Activated T-helper 1 cell treated with anti-CD3 and anti-CD28 coated beads, Interleukin-12 subunit alpha, Interleukin-12 subunit beta, Interleukin-2, Interleukin-4 antibody, amounts not matched to agents 30 ng/mL and 10 ng/mL and 1 ng/mL, durations not matched to agents 14 hours and 24 hours and 36 hours (primary cell): ENCODE measurements around the gene ZNF654. TPM values are rescaled to one million over a fixed set of nuclear protein-coding genes. Genes with fewer than 3 reads are reported as not detected.

ENCODE experiments used
- DNase-seq: peaks from one replicate; pipeline ENCODE4 v3.0.0; 2021; ENCODE audit warnings: low spot score
- H3K27ac Mint-ChIP-seq: one replicate; pipeline ENCODE4 v1.8.0; 2021; ENCODE audit warnings: mild to moderate bottlenecking, mixed read lengths
- H3K27me3 Mint-ChIP-seq: one replicate; pipeline ENCODE4 v1.8.0; 2022; ENCODE audit warnings: mild to moderate bottlenecking, moderate library complexity, mixed read lengths; ENCODE audit not compliant: insufficient read depth
- H3K36me3 Mint-ChIP-seq: one replicate; pipeline ENCODE4 v1.8.0; 2021; ENCODE audit warnings: low read depth, mixed read lengths
- H3K4me1 Mint-ChIP-seq: one replicate; pipeline ENCODE4 v1.8.0; 2021; ENCODE audit warnings: low read depth, mixed read lengths
- H3K4me3 Mint-ChIP-seq: one replicate; pipeline ENCODE4 v1.8.0; 2021; ENCODE audit warnings: mild to moderate bottlenecking, moderate library complexity, mixed read lengths
- H3K9me3 Mint-ChIP-seq: one replicate; pipeline ENCODE4 v1.8.0; 2021; ENCODE audit warnings: mixed read lengths
- intact Hi-C: fragments of 100-400 bp; cut with micrococcal nuclease; formaldehyde crosslinking; loops from one replicate; pipeline ENCODE4 v1.15.1; 2024
- total RNA-seq: library from RNA; stranded (reverse); gene quantifications from 2 replicates; pipeline ENCODE4 v1.2.3, GENCODE V29; 2022

Gene ZNF654
- total RNA-seq, 1 donor from 2014 or later: 19.4 TPM

- no peaks in the 10 kb centered on the region for H3K27me3 Mint-ChIP-seq
- DNase-seq: no peak
- H3K4me1 Mint-ChIP-seq: peaks cover 30% of the 10 kb centered on the region
- intact Hi-C loops: loop anchor here (2.0 kb wide), 1 partner anchor 14 kb away; no protein-coding TSS in a partner anchor
- H3K4me3 Mint-ChIP-seq: no peak overlapping the region
- peaks cover 13% of the 10 kb centered on the region for H3K36me3 Mint-ChIP-seq
- H3K27ac Mint-ChIP-seq: no peak overlapping the region
- peaks cover 7% of the 10 kb centered on the region for H3K9me3 Mint-ChIP-seq
Observed at GRCh38 chr3:88076712-88077111, 17.7 kb downstream of the ZNF654 start.

DNA sequence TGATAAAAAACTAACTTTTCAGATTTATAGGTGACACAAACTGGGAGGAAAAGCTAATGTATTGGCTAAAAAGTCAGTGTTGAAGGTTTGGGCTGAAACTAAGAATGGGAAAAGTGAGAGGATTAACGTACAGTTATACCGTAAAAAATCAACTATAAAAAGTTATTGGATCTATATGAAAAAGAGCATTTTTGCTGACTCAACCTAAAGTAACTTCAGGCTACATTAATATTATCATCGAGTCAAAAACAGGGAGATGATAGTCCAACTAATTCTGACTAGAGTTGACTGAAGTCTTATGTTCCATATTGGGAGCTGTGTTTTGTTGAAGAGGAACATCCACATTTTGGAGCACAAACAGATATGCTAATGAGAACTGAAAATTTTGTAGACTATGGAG is 19.9 kb downstream of the ZNF654 start:
- peaks cover 6% of the 10 kb centered on the region for H3K36me3 Mint-ChIP-seq
- DNase-seq: no peak
- no peak overlapping the region for H3K4me3 Mint-ChIP-seq
- no peak overlapping the region for H3K27ac Mint-ChIP-seq
- no peaks in the 10 kb centered on the region for H3K27me3 Mint-ChIP-seq
- intact Hi-C loops: no loop called here
- H3K9me3 Mint-ChIP-seq: no peaks in the 10 kb centered on the region
- peaks cover 27% of the 10 kb centered on the region for H3K4me1 Mint-ChIP-seq

- peaks cover 21% of the 10 kb centered on the region for H3K4me1 Mint-ChIP-seq
- no peak for DNase-seq
- no peaks in the 10 kb centered on the region for H3K27me3 Mint-ChIP-seq
- intact Hi-C loops: no loop called here
- no peaks in the 10 kb centered on the region for H3K9me3 Mint-ChIP-seq
- H3K27ac Mint-ChIP-seq: no peak overlapping the region
- H3K36me3 Mint-ChIP-seq: peaks cover 12% of the 10 kb centered on the region
- H3K4me3 Mint-ChIP-seq: no peak overlapping the region
Observed at GRCh38 chr3:88082854-88083253, 23.8 kb downstream of the ZNF654 start.

DNA sequence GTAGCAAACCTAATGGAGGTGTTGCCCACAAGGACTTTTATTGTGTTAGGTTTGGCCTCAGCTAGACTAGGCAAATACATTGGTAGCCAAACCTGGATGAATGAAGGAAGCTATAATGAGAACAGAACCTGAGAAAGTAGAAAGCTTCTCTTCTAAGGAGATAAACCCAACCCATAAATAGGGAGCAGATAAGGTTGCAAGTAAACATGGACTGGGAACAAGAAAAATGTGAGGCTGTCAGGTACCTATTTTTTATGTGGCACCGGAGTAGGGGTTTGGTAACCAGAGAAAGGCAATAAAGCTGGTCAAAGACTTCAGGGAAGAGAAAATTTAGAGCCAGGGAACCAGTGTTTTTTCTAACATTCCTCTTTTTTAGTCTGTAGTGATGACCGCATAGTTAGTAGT is 25.0 kb downstream of the ZNF654 start:
- Mint-ChIP-seq H3K4me3 (no peak overlapping the region), H3K9me3 (no peaks in the 10 kb centered on the region), H3K27ac (no peak overlapping the region), H3K36me3 (peaks cover 17% of the 10 kb centered on the region), H3K27me3 (no peaks in the 10 kb centered on the region), H3K4me1 (peaks cover 21% of the 10 kb centered on the region)
- intact Hi-C loops: no loop called here
- DNase-seq: no peak

DNA sequence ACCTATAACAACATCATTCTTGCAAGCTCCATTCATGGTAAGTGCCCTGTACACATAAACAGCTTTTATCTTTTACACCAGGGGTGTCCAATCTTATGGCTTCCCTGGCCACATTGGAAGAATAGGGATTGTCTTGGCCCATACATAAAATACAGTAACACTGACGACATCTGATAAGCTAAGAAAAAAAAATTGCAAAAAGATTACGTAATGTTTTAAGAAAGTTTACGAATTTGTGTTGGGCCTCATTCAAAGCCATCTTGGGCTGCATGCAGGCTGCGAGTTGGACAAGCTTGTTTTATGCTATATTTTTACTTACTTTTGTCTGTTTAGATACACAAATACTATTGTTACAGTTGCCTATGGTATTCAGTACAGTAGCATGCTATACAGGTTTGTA is 31.6 kb downstream of the ZNF654 start:
- Mint-ChIP-seq H3K36me3 (peaks cover 52% of the 10 kb centered on the region), H3K4me1 (peaks cover 2% of the 10 kb centered on the region), H3K27ac (no peak overlapping the region), H3K27me3 (no peaks in the 10 kb centered on the region), H3K4me3 (no peak overlapping the region), H3K9me3 (peaks cover 4% of the 10 kb centered on the region)
- no peak for DNase-seq
- intact Hi-C loops: no loop called here

- H3K9me3 Mint-ChIP-seq: peaks cover 4% of the 10 kb centered on the region
- no peak overlapping the region for H3K4me3 Mint-ChIP-seq
- peaks cover 6% of the 10 kb centered on the region for H3K4me1 Mint-ChIP-seq
- no peaks in the 10 kb centered on the region for H3K27me3 Mint-ChIP-seq
- no peak for DNase-seq
- peaks cover 60% of the 10 kb centered on the region for H3K36me3 Mint-ChIP-seq
- intact Hi-C loops: no loop called here
- no peak overlapping the region for H3K27ac Mint-ChIP-seq
Observed at GRCh38 chr3:88092270-88092669, 33.2 kb downstream of the ZNF654 start.

DNA sequence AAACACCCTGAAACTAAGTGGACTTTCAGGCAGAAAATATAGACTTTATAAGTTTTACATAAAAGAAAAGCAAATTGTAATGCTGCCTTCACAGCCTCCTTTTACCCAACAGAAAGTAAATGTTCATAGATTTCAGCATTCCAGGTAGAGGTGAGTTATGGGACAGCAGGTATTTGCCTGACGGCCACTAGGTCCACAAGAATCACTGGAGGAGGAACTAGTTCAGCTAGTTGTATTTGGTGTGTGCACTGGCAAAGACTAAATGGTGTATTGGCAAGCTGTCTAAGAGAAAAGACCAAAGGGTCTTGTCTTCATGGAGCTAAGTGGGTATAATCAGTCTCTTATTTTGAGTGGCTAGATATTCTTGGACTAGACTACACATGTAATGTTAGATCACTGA is 34.2 kb downstream of the ZNF654 start:
- Mint-ChIP-seq H3K4me1 (peaks cover 6% of the 10 kb centered on the region), H3K36me3 (peaks cover 67% of the 10 kb centered on the region), H3K27ac (no peak overlapping the region), H3K4me3 (no peak overlapping the region), H3K9me3 (peaks cover 14% of the 10 kb centered on the region), H3K27me3 (no peaks in the 10 kb centered on the region)
- DNase-seq: no peak
- intact Hi-C loops: no loop called here

DNA sequence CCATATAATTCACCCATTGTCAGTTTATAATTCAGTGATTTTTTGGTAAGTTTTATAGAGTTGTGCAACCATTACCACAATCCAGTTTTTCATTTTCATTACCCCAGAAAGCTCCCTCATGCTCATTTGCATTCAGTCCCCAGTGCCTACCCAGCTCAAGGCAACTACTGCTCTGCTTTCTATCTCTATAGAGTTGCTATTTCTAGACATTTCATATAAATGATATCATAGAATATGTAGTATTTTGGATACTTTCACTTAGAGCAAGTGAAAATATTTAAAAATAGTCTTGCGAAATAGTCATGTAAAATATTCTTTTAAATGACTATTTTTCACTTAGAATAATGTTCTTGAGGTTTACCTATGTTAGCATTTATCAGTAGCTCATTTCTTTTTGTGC is 42.1 kb downstream of the ZNF654 start:
- Mint-ChIP-seq H3K9me3 (peaks cover 22% of the 10 kb centered on the region), H3K4me3 (no peak overlapping the region)

GRCh38 chr3:88105325-88105724 is 46.3 kb downstream of the ZNF654 start:
- Mint-ChIP-seq H3K36me3 (peaks cover 24% of the 10 kb centered on the region), H3K9me3 (peaks cover 6% of the 10 kb centered on the region), H3K27ac (no peak overlapping the region), H3K4me1 (peaks cover 8% of the 10 kb centered on the region), H3K27me3 (no peaks in the 10 kb centered on the region), H3K4me3 (no peak overlapping the region)
- intact Hi-C loops: no loop called here
- DNase-seq: no peak

More for the DNA sequence above, 42.1 kb downstream of the ZNF654 start:
- Mint-ChIP-seq H3K4me1 (peaks cover 8% of the 10 kb centered on the region), H3K27me3 (no peaks in the 10 kb centered on the region), H3K27ac (no peak overlapping the region), H3K36me3 (peaks cover 50% of the 10 kb centered on the region)
- no peak for DNase-seq
- intact Hi-C loops: no loop called here

DNA sequence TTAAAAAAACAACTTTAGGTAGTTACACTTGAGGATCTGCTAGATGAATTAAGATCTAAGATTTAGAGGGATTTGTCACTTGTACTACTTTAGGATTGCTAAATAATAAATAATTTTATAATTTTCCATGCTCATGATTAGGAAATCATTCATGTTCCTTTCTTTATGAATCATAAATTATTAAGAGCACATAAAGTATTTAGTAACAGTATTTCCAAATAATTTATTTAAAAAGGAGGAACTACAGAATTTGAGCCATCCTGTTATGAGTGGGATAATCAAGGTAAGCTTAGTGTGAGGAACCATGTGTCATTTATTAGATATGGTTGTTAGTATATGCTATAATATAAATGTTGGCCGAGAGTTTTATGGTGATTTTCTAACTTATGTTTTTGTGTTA is 53.2 kb downstream of the ZNF654 start:
- Mint-ChIP-seq H3K36me3 (peaks cover 16% of the 10 kb centered on the region), H3K4me3 (no peak overlapping the region), H3K27me3 (no peaks in the 10 kb centered on the region), H3K4me1 (peaks cover 5% of the 10 kb centered on the region), H3K27ac (no peak overlapping the region), H3K9me3 (no peaks in the 10 kb centered on the region)
- no peak for DNase-seq
- intact Hi-C loops: loop anchor here (2.0 kb wide), 3 partner anchors 39 to 761 kb away; no protein-coding TSS in a partner anchor

GRCh38 chr3:88113311-88114162 is 54.5 kb downstream of the ZNF654 start:
- no peaks in the 10 kb centered on the region for H3K27me3 Mint-ChIP-seq
- peak; percentile 44 for DNase-seq
- peaks cover 26% of the 10 kb centered on the region for H3K36me3 Mint-ChIP-seq
- H3K27ac Mint-ChIP-seq: no peak overlapping the region
- peaks cover 17% of the 10 kb centered on the region for H3K4me1 Mint-ChIP-seq
- no peak overlapping the region for H3K4me3 Mint-ChIP-seq
- intact Hi-C loops: loop anchor here (1.0 to 2.0 kb wide), 6 partner anchors 37 to 763 kb away; partner anchors contain the start of genes CGGBP1 and ZNF654
- H3K9me3 Mint-ChIP-seq: peaks cover 6% of the 10 kb centered on the region

GRCh38 chr3:88114878-88115549 is 56.0 kb downstream of the ZNF654 start:
- Mint-ChIP-seq H3K27me3 (no peaks in the 10 kb centered on the region), H3K36me3 (peaks cover 28% of the 10 kb centered on the region), H3K4me3 (no peak overlapping the region), H3K27ac (no peak overlapping the region), H3K9me3 (peaks cover 6% of the 10 kb centered on the region), H3K4me1 (peaks cover 19% of the 10 kb centered on the region)
- intact Hi-C loops: no loop called here
- DNase-seq: no peak

DNA sequence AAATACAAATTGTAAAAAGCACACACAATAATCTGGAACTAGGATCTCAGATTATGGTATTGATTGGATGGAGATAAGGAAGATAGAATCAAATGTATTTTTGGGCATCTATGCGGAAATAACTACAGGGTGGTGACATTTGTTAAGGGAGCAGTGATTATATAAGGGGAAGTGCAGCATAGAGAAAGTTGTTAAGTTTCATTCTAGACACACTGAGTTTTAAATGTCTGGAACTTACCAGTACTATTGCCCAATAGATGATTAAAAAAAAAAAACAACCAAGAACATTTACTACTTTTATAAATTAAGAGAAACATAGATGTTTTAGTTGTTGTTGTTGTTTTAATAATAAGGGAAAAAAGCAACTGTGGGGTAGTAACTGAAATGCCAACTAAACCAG is 58.6 kb downstream of the ZNF654 start:
- H3K27me3 Mint-ChIP-seq: no peaks in the 10 kb centered on the region
- peaks cover 6% of the 10 kb centered on the region for H3K9me3 Mint-ChIP-seq
- DNase-seq: no peak
- no peak overlapping the region for H3K27ac Mint-ChIP-seq
- H3K36me3 Mint-ChIP-seq: peaks cover 30% of the 10 kb centered on the region
- no peak overlapping the region for H3K4me3 Mint-ChIP-seq
- intact Hi-C loops: no loop called here
- peaks cover 19% of the 10 kb centered on the region for H3K4me1 Mint-ChIP-seq
